NB4 (cell line): Measurements from ENCODE around the gene DDX41.

Experiments
- MYC ChIP-seq: IDR thresholded peaks from 2 replicates; pipeline ENCODE4 v1.6.1; 2011; ENCODE audit warnings: low read depth, low read length
- POLR2A ChIP-seq: IDR thresholded peaks from 2 replicates; pipeline ENCODE4 v1.6.1; 2011; ENCODE audit warnings: mild to moderate bottlenecking; ENCODE audit not compliant: insufficient read length; ENCODE audit errors: extremely low read depth
- TF ChIP-seq, protein P1 (sequence below): IDR thresholded peaks from one replicate; pipeline ENCODE4 v1.5.1; 2012; ENCODE audit warnings: low read depth, low read length

DNA sequence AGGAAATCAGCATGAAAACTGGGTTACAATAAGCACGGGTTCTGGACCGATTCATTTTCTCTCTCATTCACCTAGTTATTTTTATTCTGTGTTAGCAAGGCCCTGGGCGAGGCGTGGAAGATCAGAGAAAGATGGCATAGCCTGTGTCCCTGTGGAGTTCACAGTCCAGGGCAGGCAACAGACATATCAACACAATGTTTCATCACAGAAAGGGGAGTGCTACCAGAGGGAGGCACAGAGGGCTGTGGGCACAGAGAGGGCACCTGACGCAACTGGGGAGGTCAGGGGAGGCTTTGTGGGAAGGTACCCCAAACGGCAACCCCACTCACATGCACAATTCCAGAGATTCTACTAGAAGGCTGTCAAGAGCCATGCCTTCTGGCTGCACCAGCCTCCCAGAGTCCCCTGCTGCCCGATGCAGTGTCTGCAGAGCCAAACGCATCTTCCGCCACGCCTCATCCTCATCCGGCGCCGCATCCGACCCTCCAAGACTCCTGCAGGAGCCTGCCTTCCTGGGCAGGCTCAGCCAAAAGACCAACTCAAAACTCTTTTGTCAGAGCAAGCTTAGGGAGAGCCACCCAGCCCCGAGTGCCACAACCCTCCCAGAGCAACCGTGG is 36.2 kb upstream of the DDX41 start:
- TF ChIP-seq, protein P1, sequence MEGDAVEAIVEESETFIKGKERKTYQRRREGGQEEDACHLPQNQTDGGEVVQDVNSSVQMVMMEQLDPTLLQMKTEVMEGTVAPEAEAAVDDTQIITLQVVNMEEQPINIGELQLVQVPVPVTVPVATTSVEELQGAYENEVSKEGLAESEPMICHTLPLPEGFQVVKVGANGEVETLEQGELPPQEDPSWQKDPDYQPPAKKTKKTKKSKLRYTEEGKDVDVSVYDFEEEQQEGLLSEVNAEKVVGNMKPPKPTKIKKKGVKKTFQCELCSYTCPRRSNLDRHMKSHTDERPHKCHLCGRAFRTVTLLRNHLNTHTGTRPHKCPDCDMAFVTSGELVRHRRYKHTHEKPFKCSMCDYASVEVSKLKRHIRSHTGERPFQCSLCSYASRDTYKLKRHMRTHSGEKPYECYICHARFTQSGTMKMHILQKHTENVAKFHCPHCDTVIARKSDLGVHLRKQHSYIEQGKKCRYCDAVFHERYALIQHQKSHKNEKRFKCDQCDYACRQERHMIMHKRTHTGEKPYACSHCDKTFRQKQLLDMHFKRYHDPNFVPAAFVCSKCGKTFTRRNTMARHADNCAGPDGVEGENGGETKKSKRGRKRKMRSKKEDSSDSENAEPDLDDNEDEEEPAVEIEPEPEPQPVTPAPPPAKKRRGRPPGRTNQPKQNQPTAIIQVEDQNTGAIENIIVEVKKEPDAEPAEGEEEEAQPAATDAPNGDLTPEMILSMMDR: no peak
- TF ChIP-seq MYC: no peak
- TF ChIP-seq POLR2A: no peak
